GM23338 (cell line): Measurements from ENCODE around the gene SUV39H2. TPM values are rescaled to one million over a fixed set of nuclear protein-coding genes. Genes with fewer than 3 reads are reported as not detected.

ENCODE experiments used
- ATAC-seq: fragments of 200-7000 bp; cut with Tn5 transposase; 3 replicates; pipeline ENCODE4 v1.9.1; 2020
- DNase-seq: peaks from one replicate; pipeline ENCODE4 v3.0.0-alpha.2; 2015; ENCODE audit warnings: low spot score
- H2AFZ ChIP-seq: fragments of 200-600 bp; sonication (generic); 2 replicates; pipeline ENCODE4 v1.8.0; 2016; ENCODE audit warnings: antibody characterized with exemption, mild to moderate bottlenecking, moderate library complexity
- H3F3A ChIP-seq: fragments of 200-600 bp; sonication (generic); replicated peaks from 2 replicates; pipeline ENCODE4 v1.8.0; 2017; ENCODE audit warnings: antibody characterized with exemption, mixed run types, low read depth
- H3K27ac ChIP-seq: fragments of 200-600 bp; sonication (generic); 2 replicates; pipeline ENCODE4 v1.6.1; 2016; ENCODE audit warnings: low read depth
- H3K27me3 ChIP-seq: fragments of 200-600 bp; sonication (generic); 2 replicates; pipeline ENCODE4 v1.8.0; 2016; ENCODE audit warnings: mild to moderate bottlenecking, mixed run types, moderate library complexity; ENCODE audit not compliant: insufficient read depth
- H3K36me3 ChIP-seq: fragments of 200-600 bp; sonication (generic); 2 replicates; pipeline ENCODE4 v1.8.0; 2016; ENCODE audit warnings: mild to moderate bottlenecking; ENCODE audit not compliant: insufficient read depth
- H3K4me1 ChIP-seq: fragments of 200-600 bp; sonication (generic); 2 replicates; pipeline ENCODE4 v1.8.0; 2016; ENCODE audit warnings: mild to moderate bottlenecking, moderate library complexity; ENCODE audit not compliant: insufficient read depth
- H3K4me2 ChIP-seq: fragments of 200-600 bp; sonication (generic); 2 replicates; pipeline ENCODE4 v1.7.1; 2017; ENCODE audit warnings: mixed run types
- H3K4me3 ChIP-seq: fragments of 200-600 bp; sonication (generic); 2 replicates; pipeline ENCODE4 v1.6.1; 2016; ENCODE audit warnings: mixed run types
- H3K79me2 ChIP-seq: fragments of 200-600 bp; sonication (generic); replicated peaks from 2 replicates; pipeline ENCODE4 v1.8.0; 2017; ENCODE audit warnings: mild to moderate bottlenecking; ENCODE audit not compliant: insufficient read depth
- H3K9me2 ChIP-seq: fragments of 200-600 bp; sonication (generic); 2 replicates; pipeline ENCODE4 v1.8.0; 2017; ENCODE audit not compliant: insufficient read depth
- H4K20me1 ChIP-seq: fragments of 200-600 bp; sonication (generic); replicated peaks from 2 replicates; pipeline ENCODE4 v1.8.0; 2017; ENCODE audit warnings: mild to moderate bottlenecking; ENCODE audit not compliant: insufficient read depth
- H3K27ac Mint-ChIP-seq: 2 replicates; pipeline ENCODE4 v1.8.0; 2020; ENCODE audit warnings: inconsistent platforms, mild to moderate bottlenecking, moderate library complexity, mixed read lengths
- H3K27me3 Mint-ChIP-seq: 3 replicates; pipeline ENCODE4 v1.8.0; 2022; ENCODE audit warnings: low read depth, mild to moderate bottlenecking, moderate library complexity, mixed read lengths, inconsistent platforms; ENCODE audit not compliant: insufficient read depth, poor library complexity
- H3K36me3 Mint-ChIP-seq: 3 replicates; pipeline ENCODE4 v1.8.0; 2021; ENCODE audit warnings: low read depth, mild to moderate bottlenecking, inconsistent platforms, moderate library complexity, mixed read lengths
- H3K4me1 Mint-ChIP-seq: 3 replicates; pipeline ENCODE4 v1.8.0; 2020; ENCODE audit warnings: mild to moderate bottlenecking, inconsistent platforms, mixed read lengths
- H3K4me3 Mint-ChIP-seq: 3 replicates; pipeline ENCODE4 v1.8.0; 2021; ENCODE audit warnings: moderate library complexity, mild to moderate bottlenecking, inconsistent platforms, mixed read lengths
- H3K9me3 Mint-ChIP-seq: 3 replicates; pipeline ENCODE4 v1.8.0; 2020; ENCODE audit warnings: moderate library complexity, mild to moderate bottlenecking, inconsistent platforms, mixed read lengths
- CTCF ChIP-seq, 2 experiments: fragments of 200-600 bp in 1 of 2; sonication (generic) in 1 of 2; conservative IDR thresholded peaks; 2 replicates each; pipeline versions ENCODE4 v1.5.1 to v1.6.1; 2016 to 2017; ENCODE audit warnings: antibody characterized with exemption in 2 of 2, low read depth in 2 of 2, mild to moderate bottlenecking in 2 of 2, moderate library complexity in 1 of 2
- ETS1 ChIP-seq: IDR thresholded peaks from 2 replicates; pipeline ENCODE4 v1.6.1; 2016; ENCODE audit warnings: antibody characterized with exemption
- EZH2 ChIP-seq: fragments of 200-600 bp; sonication (generic); IDR thresholded peaks from one replicate; pipeline ENCODE4 v1.8.0; 2017; ENCODE audit warnings: antibody characterized with exemption, mild to moderate bottlenecking, low read depth; ENCODE audit not compliant: unreplicated experiment
- EZH2phosphoT487 ChIP-seq: fragments of 200-600 bp; sonication (generic); IDR thresholded peaks from one replicate; pipeline ENCODE4 v1.8.1; 2018; ENCODE audit warnings: antibody characterized with exemption; ENCODE audit not compliant: unreplicated experiment
- JUNB ChIP-seq: IDR thresholded peaks from one replicate; pipeline ENCODE4 v1.6.1; 2016; ENCODE audit warnings: antibody characterized with exemption; ENCODE audit not compliant: unreplicated experiment
- NANOG ChIP-seq: IDR thresholded peaks from 2 replicates; pipeline ENCODE4 v1.6.1; 2016; ENCODE audit warnings: antibody characterized with exemption, borderline replicate concordance
- POLR2AphosphoS5 ChIP-seq: IDR thresholded peaks from 2 replicates; pipeline ENCODE4 v1.6.1; 2016; ENCODE audit warnings: antibody characterized with exemption, low read depth
- REST ChIP-seq: IDR thresholded peaks from one replicate; pipeline ENCODE4 v1.6.1; 2018; ENCODE audit warnings: antibody characterized with exemption; ENCODE audit not compliant: unreplicated experiment
- STAT1 ChIP-seq: IDR thresholded peaks from one replicate; pipeline ENCODE4 v1.6.1; 2016; ENCODE audit warnings: antibody characterized with exemption; ENCODE audit not compliant: unreplicated experiment
- ZNF114 ChIP-seq: fragments of 250-450 bp; sonication (Bioruptor Pico); IDR thresholded peaks from 2 replicates; pipeline ENCODE4 v1.5.0; 2020; ENCODE audit warnings: mild to moderate bottlenecking, moderate library complexity
- ZNF462 ChIP-seq: fragments of 250-450 bp; sonication (Bioruptor Pico); IDR thresholded peaks from 2 replicates; pipeline ENCODE4 v1.5.0; 2020; ENCODE audit warnings: mild to moderate bottlenecking, moderate library complexity
- polyA plus RNA-seq: library from polyadenylated mRNA; unstranded; fragments of >200 nt; fragmentation: Nextera tagmentation; extraction: Ambion mirVana; gene quantifications from 2 replicates; pipeline ENCODE4 v1.2.1, GENCODE V29; 2016
- total RNA-seq: library from RNA; depleted of rRNA; stranded (reverse); fragments of >200 nt; shearing (Covaris generic); gene quantifications from 2 replicates; pipeline ENCODE4 v1.2.3, GENCODE V29; 2014

The SUV39H2 gene
- total and polyA plus RNA-seq, 2 experiments from 2014 or later = 33.3 to 59.1 TPM

- peaks cover 2% of the 10 kb centered on the region; the same call in 1 of the 2 replicates for H3K27me3 ChIP-seq
- peaks cover 12% of the 10 kb centered on the region for H4K20me1 ChIP-seq
- no peak overlapping the region for H2AFZ ChIP-seq
- no peaks in the 10 kb centered on the region for H3K9me2 ChIP-seq
- Mint-ChIP-seq H3K27me3 (peaks cover 4% of the 10 kb centered on the region), H3K36me3 (peaks cover 23% of the 10 kb centered on the region), H3K4me1 (peaks cover 6% of the 10 kb centered on the region), H3K9me3 (no peaks in the 10 kb centered on the region; the same call in 2 of the 3 replicates), H3K4me3 (no peak overlapping the region), H3K27ac (no peak overlapping the region)
- H3F3A ChIP-seq = no peaks in the 10 kb centered on the region; the same call in 1 of the 2 replicates
- peaks cover 3% of the 10 kb centered on the region for H3K4me1 ChIP-seq
- DNase-seq (no peak), ATAC-seq (no peak)
- TF ChIP-seq ETS1 (no peak), ZNF462 (CRISPR knock-in tag) (no peak), EZH2phosphoT487 (no peak), POLR2AphosphoS5 (no peak), JUNB (no peak), EZH2 (no peak), REST (no peak), CTCF (conservative IDR thresholded peaks at IDR 0.05; ENCODE audit: low read depth in 2 of 2) (no peak), ZNF114 (CRISPR knock-in tag) (no peak), STAT1 (no peak), NANOG (no peak)
- H3K79me2 ChIP-seq = no peaks in the 10 kb centered on the region; the same call in 1 of the 2 replicates
- peaks cover 14% of the 10 kb centered on the region; the same call in 1 of the 2 replicates for H3K36me3 ChIP-seq
- H3K4me3 ChIP-seq = no peak overlapping the region
- H3K27ac ChIP-seq = no peak overlapping the region
- H3K4me2 ChIP-seq = no peak overlapping the region
Measured at GRCh38 chr10:14947268-14947667, 68.6 kb downstream of the SUV39H2 start.
